GM19025 (cell line): ENCODE results near the gene AKR1C1.
"Not testable (repeated sequence)": the region's sequence is repeated elsewhere in the genome, so short reads cannot be mapped to it uniquely, and the experiment has no call there.

Experiments used
- ATAC-seq: cut with Tn5 transposase; IDR thresholded peaks from one replicate; pipeline ENCODE4 v1.9.1; 2021; ENCODE audit warnings: mild to moderate bottlenecking, low read depth, moderate library complexity; ENCODE audit not compliant: unreplicated experiment

The AKR1C1 gene

DNA sequence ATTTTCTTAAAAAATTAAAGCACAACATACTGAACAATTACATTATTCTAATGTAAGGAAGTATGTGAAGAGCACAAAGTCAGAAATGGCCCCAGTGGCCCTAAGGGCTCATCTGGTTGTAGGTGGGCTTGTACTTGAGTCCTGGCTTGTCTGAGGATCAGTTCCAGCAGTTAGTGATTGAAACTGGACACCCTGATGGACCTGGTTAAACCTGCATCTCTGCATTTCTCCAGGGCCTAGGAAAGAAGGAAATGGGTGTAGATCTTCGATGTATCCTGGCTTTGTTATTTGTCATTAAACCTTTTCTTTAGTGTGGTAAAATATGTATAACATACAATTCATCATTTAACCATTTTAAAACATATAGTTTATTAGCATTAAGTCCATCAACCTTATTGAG is 50.2 kb downstream of the AKR1C1 start:
- no peak for ATAC-seq

DNA sequence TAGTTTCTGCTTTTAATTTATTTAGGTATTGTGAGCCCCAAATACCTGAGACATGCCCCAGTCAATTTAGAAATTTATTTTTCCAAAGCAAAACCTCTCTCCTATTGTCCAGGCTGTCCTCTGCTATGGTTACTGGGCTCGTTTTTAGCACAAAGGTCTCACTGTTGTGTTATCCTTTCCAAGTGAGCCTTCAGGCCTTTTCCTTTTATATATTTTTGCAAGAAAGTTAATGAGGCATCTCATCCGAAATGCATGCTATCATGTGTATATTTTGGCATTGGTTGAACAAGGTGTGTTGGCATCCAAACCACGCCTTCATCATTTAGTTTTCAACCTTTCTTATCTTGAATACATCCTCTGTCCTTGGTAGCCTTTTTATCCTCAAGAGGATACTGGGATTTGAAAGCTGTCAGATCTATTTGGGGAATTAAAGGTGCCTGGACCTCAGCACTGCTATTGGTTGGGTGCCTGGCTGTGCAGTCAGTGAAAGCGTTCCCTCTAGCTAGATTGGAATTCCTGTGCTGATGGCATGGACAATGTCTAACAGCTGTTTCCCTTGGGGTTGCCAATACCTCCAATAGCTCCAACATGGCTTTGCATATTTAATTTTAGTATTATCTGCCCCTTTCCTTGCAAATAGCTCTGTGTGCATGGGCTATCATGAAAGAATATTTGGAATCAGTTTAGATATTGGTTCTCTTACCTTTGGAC is 51.1 kb downstream of the AKR1C1 start:
- ATAC-seq: not testable (repeated sequence)

DNA sequence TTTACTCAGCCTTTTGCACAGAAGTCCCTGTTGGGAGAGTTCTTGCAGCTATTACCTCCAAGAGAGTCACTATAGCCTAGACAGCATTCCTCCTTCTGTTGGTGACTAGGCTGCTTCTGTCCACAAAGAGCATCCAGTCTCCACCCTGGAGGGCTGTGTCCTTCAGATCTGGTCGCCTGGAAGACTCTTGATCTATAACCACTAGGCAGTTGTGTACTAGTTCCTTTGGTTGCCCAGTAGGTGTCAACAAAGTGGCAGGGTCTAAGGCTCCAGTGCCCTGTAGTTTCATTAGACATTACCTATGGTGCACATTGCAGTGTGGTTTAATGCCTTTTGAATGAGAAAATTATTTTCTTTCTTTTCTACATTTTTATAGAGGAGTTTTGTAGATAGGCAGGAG is 51.7 kb downstream of the AKR1C1 start:
- ATAC-seq: no peak

DNA sequence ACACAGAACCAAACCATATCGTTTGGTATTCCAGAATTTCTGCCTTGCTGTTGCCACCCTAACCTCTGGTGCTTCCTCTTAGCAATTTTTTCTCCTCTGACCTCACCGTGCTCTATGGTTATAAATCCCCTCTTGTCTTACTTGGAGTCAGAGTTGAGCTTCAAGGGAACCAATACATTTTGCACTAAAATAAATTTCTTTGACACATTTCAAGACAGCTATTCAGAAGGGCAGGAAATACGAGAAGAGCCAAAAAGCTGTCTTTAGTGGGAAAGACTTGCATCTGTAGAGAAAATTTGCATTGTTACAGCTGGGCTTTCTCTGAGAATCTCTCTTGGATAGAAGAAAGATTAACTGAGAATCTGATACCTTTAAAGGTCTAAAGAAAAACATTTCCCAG is 54.9 kb downstream of the AKR1C1 start:
- no peak for ATAC-seq

DNA sequence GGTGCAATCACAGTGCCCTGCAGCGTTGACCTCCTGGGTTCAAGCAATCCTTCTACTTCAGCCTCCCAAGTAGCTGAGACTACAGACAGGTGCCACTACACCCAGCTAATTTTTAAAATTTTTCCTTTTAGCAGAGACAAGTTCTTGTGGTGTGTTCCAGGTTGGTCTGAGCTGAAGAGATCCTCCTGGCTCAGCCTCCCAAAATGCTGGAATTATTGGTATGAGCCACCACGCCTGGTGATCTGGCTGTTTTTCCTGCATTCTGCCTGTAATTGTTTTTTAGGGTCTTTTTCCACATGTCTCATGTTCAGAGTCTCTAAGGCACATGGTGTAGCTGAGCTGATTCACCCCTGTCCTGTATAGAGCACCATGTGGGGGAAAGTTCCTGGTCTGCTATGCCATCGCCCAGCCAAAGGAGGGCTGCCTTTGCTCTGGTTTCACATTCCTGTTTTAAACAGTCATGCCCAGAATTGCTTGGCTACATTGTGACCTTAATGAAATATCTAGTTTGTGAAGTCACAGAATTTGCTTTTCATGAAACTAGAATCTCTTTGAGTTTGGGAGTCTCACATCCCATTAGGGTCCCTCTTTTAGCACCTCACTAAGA is 55.6 kb downstream of the AKR1C1 start:
- ATAC-seq: not testable (repeated sequence)

DNA sequence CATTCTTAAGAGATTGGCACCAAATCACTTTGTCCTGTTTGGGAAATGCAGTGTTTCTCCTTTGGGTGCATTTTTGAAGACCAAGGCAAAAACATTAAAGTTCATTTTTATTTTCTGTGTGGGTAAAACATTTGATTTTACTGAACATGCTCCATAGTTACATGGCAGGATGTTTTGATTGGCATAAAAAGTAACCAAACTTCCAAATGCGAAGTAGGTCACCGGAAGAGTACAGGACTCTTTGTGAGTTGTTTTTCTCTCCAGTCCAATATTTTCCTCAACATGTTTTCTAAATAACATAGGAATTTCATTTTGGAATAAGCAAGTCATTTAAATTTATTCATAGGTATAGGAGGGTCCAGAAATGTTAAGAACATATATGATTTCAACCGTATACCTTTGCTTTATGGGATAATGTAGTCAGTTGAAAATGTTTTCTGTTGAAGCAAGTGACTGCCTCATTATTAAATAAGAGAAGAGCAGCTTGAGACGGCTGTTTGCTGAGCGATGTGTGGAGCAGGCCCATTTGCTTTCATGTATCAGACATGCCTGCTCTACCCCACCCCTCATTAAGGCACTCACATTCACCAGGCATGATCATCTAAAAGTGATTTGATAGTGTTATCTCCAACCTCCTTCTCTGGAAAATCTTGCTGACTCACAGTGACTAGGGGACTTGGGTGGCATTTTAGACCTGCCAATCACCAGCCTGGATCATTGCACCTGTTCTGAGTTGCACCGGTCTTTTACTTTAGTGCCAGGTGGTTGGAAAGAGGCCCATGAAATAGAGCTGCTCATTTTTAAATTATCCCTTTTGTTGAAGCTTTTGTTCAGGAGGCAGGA is 56.8 kb downstream of the AKR1C1 start:
- not testable (repeated sequence) for ATAC-seq

DNA sequence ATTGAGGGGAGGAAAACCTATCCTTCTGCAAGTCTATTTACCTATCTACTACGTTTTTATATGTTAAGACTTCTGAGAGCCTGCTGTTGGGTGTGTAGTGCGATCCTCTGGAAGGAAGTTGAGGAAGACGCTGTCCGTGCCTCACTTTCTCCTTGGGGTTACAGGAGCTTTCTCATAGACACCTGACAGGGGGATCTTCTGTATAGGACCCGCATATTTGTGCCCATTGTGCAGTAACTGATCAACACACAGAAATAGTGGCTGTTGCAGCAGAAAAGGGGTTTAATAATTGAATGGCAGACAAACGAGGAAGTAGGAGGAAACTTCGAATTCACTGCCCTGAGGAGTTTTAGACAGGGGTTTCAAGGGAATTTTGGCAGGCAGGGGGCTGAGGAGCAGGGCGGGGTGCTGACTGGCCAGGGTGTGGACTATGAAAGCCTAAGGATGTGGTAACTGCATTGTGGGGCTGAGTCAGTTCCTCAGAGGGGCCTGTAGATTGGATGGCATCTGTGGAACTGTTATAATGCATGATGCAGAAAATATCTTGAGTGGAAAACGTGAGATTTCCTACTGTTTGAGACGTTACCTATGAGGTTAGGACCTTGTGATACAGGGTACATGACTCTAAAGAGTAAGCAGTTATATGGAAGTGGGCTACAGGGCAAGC is 58.5 kb downstream of the AKR1C1 start:
- not testable (repeated sequence) for ATAC-seq

DNA sequence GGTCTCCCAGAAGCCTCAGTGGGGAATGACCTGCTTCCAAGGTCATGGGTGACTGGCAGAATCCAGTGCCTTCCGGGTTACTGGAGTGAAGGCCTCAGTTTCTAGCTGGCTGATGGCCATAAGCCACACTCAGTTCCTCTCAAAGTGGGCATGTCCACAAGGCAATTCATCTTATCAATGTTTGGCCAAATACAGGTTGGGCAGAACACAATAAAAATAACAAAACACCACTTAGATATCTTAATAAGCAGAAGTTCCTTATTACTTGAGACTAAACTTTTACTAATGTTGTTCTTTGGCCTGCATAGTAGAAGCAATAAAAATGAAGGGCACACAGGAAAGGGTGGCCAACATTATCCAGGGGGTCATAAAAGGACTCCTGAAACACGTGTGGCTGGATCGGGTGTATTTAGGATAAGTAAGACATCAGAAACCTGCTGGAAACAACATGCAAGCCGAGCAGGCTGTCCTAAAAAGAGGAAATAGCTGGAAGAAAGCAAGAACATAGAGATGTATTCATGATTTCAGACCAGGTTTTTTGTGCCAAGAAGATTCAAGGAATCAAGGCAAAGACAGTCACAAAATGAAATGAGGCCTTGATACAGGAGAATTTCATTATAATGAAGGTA is 60.1 kb downstream of the AKR1C1 start:
- ATAC-seq: no peak

DNA sequence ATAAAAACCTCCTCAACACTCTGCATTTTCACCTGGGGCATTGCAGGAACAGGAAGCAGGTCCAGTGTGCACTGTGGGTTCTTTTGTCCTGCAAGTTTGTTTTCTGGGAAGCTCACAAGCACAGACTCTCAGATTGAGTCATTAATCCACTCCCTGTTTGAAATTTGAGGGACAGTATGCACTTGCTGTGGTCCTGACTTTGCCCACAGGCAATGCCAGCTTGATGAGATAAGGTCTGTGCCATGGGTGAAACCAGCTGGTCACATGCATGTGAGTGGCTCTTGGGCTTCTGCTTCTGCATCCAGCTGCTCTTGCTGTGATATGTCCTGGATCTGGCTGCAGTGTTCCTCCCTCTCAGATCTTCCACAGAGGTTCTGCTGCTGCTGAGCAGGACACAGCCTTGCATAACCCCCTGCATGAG is 62.3 kb downstream of the AKR1C1 start:
- not testable (repeated sequence) for ATAC-seq

DNA sequence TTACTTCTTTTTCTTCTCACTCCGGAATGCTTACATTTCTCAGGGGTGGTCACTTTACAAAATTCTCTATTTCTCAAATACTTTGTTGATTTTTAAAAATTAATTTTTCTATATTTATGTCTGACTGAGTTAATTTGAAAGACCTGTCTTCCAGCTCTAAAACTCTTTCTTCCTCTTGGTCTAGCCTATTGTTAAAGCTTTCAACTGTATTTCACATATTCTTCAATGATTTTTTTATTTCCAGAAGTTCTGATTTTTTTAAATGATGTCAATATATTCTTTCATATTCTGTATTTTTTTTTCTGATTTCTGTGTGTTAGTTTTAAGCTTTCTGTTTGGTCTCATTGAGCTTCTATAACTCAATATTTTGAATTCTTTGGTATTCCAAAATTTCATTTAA is 67.8 kb downstream of the AKR1C1 start:
- no peak for ATAC-seq

DNA sequence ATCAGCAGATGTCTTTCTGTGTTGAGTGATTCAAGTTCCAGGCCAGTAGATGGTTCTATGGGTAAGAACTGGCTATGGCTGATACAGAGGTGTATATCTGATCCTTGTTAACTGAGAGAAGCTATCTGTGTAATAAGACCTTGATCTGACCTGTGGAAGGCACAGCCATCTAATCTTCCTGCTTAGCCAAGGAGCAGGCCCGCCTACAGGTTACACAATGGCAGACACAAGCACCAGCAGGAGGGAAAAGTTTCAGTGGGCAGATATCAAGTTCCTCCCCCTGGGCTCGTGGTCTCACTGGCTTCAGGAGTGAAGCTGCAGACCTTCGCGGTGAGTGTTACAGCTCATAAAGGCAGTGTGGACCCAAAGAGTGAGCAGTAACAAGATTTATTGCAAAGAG is 68.4 kb downstream of the AKR1C1 start:
- ATAC-seq: not testable (repeated sequence)

DNA sequence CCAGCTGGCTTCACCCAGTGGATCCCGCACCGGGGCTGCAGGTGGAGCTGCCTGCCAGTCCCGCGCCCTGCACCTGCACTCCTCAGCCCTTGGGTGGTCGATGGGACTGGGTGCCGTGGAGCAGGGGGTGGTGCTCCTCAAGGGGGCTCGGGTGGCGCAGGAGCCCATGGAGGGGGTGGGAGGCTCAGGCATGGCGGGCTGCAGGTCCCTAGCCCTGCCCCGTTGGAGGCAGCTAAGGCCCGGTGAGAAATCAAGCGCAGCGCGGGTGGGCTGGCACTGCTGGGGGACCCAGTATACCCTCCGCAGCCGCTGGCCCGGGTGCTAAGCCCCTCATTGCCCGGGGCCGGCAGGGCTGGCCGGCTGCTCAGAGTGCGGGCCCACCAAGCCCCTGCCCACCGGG is 69.2 kb downstream of the AKR1C1 start:
- not testable (repeated sequence) for ATAC-seq
